ENCODE measurements around the gene BLMH. TPM values are rescaled to one million over a fixed set of nuclear protein-coding genes. Genes with fewer than 3 reads are reported as not detected.

BLMH gene, protein sequence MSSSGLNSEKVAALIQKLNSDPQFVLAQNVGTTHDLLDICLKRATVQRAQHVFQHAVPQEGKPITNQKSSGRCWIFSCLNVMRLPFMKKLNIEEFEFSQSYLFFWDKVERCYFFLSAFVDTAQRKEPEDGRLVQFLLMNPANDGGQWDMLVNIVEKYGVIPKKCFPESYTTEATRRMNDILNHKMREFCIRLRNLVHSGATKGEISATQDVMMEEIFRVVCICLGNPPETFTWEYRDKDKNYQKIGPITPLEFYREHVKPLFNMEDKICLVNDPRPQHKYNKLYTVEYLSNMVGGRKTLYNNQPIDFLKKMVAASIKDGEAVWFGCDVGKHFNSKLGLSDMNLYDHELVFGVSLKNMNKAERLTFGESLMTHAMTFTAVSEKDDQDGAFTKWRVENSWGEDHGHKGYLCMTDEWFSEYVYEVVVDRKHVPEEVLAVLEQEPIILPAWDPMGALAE
- total RNA-seq, result 13.8 TPM
- long read RNA-seq, transcript BLMH-201 (12 exons, 2,365 nt), result major isoform, 23 of 24 reads
- long read RNA-seq, partial matches to known transcripts, result 0 of 24 reads
- long read RNA-seq, other reads (novel, unspliced or antisense), result 0 of 24 reads

DNA sequence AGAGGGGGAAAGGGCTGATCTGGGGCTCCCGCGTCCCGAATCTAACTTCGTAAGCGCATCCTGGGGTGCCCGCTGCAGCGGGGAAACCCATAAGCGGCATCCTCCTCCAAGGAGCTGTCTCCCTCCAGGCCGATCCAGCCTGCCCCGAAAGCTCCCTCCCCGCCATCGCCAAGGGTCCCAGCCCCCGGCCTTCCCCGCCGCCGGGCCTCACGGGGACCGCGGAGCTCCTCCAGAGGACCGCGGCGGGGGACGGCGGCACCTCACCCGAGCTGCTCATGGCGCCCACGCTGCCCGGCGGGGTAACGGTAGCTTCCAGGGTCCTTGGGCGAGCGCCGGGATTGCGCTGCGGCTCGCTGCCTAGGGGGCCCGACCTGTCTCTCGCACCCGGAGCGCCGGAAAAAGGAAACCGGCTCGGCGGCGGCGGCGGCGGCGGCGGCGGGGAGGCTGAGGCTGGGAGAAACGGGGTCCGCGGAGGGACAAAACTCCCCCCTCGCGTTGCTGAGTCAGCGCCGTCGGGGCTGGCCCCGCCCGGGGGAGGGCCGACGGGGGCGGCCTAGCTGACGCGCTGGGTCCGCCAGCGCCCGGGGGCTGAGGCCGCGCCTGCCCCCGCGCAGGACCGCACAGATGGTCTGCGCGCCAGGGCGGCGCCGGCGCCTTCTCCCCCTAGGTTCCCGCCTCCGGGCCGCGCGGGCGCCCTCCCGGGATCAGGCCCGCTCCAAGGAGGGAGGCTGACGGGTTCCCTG, at the start of gene BLMH:
TSS of gene BLMH (minus strand) at position 402 of the 743 bp plus-strand sequence. CDS start at position 277, 125 bp downstream.
- ATAC-seq (peak; percentile 98), DNase-seq (ENCODE audit: missing footprints) (peak; percentile 88)
- intact Hi-C loops (cut with DNase I), result no loop called here

DNA sequence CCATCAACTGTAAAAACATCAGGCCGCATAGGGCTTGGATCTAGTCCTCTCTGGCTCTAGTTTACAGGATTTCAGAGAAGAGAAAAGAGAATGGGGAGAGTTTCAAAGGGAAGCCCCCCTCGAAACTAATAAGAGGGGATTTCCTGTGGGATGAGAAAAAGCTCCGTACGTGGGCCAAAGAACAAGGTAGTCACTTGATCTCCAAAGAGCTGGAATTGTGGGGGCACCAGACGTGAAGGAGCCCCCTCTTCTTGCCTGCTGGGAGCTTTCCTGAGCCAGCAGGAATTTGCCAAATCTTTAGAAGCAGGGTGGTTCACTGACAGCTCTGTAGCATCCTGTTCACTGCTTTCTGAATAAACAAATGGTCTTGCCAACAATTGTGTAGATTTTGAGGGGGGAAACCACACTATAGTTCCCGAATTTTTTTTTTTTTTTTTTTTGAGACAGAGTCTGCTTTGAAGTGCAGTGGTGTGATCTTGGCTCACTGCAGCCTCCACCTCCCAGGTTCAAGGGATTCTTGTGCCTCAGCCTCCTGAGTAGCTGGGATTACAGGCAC, 49.1 kb upstream of the BLMH start:
- ATAC-seq, result no peak
- intact Hi-C loops (cut with DNase I), result loop anchor here (10.0 kb wide), 1 partner anchor 134 kb away; the partner anchor contains the start of gene GOSR1
- DNase-seq (ENCODE audit: missing footprints), result no peak

DNA sequence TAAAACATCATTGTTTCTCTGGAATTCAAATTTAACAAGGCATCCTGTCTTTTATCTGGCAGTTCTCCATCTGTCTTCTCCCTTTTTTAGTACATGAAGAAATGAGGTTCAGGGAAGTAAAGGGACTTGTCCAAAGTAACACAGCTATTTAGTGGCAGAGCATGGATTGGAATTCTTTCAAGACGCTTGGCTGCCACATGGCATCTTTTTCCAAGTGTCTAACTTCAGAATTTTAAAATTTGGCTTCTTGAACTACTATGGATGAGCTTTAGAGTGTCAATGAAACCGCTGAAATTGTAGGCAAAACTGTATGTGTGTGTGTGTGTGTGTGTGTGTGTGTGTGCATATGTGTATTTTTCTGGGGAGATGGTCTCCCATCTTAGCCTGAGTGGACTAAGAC, 47.3 kb upstream of the BLMH start:
- ATAC-seq, result no peak
- intact Hi-C loops (cut with DNase I), result loop anchor here (5.0 kb wide), 1 partner anchor 237 kb away; no protein-coding TSS in a partner anchor

DNA sequence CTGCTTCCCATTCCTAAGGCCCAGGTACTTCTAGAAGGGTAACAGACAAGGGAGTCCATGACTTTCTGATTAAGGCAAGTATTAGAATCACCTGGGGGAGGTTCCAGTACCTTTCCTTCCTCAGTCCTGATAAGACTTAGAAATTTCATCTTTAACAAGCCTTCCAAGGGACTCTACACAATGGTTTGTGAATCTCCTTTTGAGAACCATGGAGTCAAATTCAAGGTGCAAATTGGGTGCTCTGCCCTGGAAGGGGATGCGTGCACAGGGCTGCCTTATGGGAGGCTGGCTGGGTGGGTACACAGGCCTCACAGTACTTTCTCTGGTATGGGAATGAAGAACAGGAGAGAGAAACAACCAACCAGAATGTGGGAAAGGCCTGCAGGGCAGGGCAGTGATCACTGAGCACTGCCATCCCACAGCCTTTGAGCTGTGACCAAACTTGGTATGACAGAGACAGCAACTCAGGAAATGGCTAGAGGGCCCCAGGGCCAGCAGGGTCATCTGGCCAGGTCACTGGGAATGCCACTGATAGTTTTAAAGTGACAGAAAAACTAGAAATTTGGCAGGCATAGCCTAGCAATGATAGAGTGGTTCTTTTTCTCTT, 45.8 kb upstream of the BLMH start:
- DNase-seq (ENCODE audit: missing footprints) (no peak), ATAC-seq (no peak)
- intact Hi-C loops (cut with DNase I), result loop anchor here (5.0 kb wide), 1 partner anchor 235 kb away; no protein-coding TSS in a partner anchor

More for the DNA sequence above, 47.3 kb upstream of the BLMH start:
- DNase-seq (ENCODE audit: missing footprints), result no peak

DNA sequence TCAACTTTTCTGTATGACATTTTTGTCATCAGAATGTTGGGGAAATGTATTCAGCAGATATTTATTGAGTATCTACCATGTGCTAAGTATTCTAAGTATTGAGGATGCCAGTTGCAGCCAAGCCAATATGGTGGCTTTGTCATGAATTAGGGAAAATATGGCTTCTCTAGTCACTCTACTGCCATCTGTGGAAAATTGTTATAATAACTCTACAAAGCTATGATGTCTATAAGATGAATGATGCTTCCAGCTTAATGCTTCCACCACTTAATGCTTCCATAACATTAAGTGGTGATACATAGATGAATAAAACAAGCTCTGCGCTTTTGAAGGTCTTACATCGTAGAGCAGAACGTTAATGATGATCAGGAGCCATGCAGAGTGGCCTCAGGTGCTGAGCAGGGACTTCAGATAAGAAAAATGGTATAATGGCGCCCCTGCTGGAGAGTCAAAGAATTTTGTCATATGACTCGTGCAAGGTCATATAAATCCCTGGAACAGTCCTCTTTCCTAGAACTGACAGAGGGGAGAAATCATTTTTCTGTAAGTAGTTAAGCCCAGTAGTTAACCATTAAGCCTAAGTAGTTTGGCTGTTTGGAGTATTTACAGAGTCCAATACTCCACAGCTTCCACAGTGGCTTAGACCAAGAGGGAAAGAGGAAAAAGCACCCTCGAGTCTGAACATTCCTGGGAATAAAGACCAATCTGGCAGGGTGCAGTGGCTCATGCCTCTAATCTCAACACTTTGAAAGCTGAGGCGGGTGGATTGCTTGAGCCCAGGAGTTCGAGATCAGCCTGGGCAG, 44.8 kb upstream of the BLMH start:
- ATAC-seq, result no peak
- no peak for DNase-seq (ENCODE audit: missing footprints)

DNA sequence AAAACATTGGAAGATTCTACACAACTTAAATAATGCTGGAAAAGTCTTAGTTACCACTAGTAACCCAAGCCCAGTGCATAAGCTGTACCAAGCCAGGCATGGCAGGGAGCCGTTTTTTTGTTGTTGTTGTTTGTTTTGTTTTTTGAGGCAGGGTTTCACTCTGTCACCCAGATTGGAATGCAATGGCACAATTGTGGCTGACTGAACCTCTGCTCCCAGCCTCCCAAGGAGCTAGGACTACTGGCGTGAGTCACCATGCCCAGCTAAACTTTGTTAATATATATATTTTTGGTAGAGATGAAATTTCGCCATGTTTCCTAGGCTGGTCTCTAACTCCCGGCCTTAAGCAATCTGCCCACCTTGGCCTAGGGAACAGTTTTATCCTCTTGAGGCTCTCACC, 42.7 kb upstream of the BLMH start:
- no peak for DNase-seq (ENCODE audit: missing footprints)
- intact Hi-C loops (cut with DNase I), result no loop called here
- no peak for ATAC-seq

More for the DNA sequence above, 44.8 kb upstream of the BLMH start:
- intact Hi-C loops (cut with DNase I), result loop anchor here (5.0 kb wide), 1 partner anchor 234 kb away; no protein-coding TSS in a partner anchor

DNA sequence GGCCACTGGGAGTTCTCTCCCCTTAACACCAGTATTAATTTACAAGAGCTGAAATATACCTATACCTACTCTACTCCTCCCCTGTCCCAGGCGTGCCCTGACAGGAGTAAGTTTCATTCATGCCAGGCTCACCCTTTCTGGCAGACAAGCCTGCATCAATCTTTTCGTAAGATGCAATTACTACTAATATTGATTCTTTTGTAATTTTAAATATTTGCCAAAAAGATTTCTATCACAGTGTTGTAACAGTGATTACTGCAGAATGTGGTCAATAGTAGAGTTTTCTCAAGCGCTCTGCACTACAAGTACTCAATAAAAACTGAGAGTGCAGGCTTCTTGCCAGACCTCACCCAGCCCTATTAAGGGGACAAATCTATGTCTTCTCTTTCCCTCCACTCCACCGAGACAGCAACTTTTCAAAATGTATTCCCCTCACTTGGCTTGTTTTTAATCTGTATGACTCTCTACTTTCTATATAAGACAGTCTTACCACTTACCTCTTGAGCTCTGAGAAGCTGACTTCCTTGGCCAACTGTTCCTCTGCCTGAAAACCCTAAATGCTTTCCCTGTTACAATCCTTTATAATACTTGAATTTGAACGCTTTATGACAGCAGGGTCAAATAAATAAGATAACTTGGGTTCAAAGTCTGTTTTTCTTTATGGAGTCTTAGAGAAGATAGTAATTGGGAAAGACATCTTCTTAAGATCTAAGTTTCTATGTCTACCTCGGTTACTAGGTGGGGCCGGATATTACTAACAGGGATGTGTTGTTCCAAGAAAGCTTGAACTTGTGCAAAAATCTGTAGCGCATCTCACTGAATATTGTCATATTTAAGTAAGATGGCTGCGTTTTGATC, 42.0 kb upstream of the BLMH start, which contains the start of gene TMIGD1:
TSS of gene TMIGD1 (minus strand) at position 555 of the 858 bp plus-strand sequence. CDS start 1,924 bp downstream, outside the sequence.
- DNase-seq (ENCODE audit: missing footprints) (no peak), ATAC-seq (no peak)
- intact Hi-C loops (cut with DNase I), result no loop called here

DNA sequence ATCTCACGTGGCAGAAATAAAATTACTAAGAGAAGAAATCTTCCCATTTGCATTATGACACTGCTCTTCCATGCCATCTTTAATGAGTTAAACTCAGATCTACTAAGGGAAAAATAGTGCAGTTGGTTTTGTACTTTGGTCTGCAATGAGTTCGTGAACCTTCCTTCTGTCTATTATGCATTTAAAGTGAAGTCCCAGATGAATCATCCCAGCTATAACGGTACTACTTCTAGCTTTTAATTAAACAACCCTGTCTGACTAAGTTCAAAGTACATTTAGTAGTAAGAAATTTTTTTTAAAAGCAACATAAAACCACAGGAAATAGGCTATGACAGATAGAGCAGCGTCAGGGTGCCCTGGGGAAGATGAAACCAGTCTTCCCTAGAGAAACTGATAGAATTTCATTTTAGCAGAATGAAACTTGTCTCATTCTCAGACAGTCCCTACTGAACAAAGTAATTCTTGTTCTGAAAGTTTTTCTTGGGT, 40.4 kb upstream of the BLMH start:
- DNase-seq (ENCODE audit: missing footprints) (no peak), ATAC-seq (no peak)
- intact Hi-C loops (cut with DNase I), result no loop called here

DNA sequence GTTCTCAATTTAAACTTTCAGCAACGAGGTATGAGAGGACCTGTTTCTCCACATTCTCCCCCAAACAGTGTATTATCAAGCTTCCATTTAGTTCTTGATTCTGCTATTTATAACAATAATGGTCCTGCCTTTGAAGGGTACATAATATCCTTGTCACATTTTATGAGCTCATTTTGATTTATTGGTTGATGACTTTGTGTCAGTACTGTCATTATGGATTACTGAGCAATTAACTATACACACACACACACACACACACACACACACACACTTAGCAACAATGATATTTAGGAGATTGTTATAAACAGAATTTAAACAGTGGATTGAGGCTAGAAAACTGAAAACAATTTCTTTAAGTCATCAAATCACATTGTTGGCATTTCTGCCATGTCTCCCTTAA, 35.1 kb upstream of the BLMH start:
- intact Hi-C loops (cut with DNase I), result no loop called here
- DNase-seq (ENCODE audit: missing footprints), result no peak
- no peak for ATAC-seq

DNA sequence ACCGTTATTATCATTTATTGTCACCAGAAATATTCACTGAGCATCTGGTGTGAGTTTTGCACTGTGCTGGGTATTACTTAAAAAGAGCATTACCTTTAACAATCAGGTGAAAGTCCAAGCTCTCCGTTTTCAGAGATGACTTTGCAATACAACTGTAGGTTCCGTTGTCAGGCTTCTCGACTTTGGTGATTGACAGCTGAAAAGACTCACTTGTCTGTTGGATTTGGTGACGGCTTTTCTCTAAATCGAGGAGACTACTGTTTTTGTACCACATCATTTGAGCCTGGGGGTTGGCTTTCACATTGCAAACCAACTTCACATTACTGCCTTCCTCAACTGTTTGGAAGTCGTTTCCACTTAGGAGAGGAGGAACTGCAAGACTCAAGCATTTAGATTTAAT, 33.0 kb upstream of the BLMH start:
- ATAC-seq (no peak), DNase-seq (ENCODE audit: missing footprints) (no peak)
- intact Hi-C loops (cut with DNase I), result no loop called here

DNA sequence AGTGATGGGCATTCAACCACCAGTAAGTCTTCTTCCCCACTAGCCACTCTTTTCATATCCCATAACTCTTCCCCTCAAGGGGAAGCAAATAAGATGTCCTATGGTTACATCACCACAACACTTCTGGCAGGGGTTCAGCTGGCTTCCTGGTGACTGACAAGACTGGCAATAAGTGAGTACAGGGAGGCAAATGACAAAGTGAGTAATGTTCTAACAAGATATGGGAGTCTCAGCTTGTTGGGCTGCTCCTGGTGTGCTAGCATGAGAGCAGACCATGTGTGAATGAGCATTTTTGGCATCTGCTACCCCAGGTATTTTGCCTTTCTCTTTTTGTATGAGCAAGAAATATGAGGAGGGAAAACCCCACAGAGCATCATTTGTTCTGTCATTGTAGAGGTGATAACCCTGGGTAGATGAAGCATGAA, 32.2 kb upstream of the BLMH start:
- intact Hi-C loops (cut with DNase I), result no loop called here
- DNase-seq (ENCODE audit: missing footprints) (no peak), ATAC-seq (no peak)

DNA sequence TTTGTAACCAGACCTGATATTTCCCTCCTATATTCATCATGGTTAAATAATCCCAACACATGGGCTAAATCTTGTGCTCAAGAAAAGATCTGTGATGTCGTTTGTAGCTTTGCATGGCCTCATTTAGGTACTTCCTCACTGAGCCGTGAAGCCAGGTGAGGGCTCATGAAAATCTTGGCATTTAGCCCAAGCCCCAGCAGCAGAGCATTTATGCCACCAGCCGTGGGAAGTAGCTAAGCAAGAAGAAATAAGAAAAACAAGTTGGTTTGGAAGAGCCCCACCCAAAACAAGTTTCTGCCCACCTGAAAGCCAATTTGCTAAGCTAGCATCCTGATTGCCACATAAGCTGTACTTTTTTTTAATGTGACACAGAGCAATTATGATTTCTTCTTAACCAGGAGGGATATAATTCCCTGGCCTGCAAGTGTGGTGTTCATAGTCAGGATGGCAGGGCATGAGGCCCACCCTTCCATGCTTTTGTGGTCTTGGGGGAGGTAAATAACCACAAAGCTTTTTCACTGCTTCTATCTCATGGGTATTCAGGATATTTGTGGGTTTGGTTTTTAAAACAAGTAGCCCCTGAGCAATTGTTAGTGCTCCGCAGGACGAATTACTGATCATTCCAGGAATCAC, 31.6 kb upstream of the BLMH start:
- DNase-seq (ENCODE audit: missing footprints), result no peak
- intact Hi-C loops (cut with DNase I), result no loop called here
- no peak for ATAC-seq

DNA sequence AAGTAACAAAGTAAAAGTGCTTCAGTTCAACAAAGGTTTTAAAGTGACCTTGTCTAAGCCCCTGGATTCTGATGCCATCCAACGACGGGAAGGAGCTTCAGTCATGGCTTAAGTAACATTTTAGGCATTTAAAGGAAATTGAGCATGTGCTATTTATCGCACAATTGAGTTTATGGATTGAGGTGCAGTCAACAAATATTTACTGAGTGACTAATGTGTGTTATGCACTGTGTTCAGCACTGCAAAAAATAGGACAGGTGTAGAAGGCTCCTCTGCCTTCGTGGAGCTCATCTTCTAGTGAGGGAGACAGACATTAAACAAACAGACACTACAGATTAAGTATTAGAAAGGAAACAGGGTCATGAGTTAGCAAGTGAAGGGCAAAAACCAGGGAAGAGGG, 29.6 kb upstream of the BLMH start:
- ATAC-seq (no peak), DNase-seq (ENCODE audit: missing footprints) (no peak)
- intact Hi-C loops (cut with DNase I), result no loop called here

DNA sequence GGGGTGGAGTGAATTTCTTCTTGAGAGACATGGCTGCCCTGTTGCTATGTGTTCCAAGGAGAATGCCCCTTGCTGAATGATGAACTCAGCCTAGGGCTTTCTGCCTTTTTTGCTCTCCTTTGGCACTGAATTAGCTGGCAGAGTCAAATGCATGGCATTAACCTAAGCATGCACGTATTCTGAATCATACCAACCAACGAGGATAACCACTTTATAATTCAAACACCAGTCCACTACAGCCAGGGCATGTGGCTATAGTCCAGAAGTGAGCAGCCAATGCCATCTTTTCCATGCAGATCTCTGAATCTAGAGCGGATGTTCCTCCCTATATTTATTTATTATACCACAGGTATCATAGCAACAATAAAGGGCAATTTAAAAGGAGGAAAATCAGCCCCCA, 26.4 kb upstream of the BLMH start:
- intact Hi-C loops (cut with DNase I), result no loop called here
- no peak for ATAC-seq

DNA sequence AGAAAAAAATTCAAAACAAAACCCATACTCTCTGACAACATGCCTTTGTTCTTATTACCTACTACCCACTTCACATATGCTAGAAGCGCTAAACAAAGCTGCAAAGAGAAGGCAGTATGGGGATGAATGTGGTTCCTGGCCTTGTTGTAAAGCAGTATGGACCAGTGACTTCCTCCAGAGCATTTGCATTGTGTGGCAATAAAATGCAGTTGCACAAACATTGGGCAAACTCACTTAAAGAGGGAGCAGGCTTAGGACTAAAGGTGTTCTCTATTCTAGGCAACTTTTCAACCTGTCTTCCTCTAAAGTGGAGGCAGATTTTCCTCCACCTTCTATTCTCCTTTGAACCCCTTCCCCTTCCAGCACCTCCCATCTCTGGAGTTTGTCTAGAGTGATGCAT, 25.0 kb upstream of the BLMH start:
- intact Hi-C loops (cut with DNase I), result no loop called here
- DNase-seq (ENCODE audit: missing footprints) (no peak), ATAC-seq (no peak)

More for the DNA sequence above, 26.4 kb upstream of the BLMH start:
- no peak for DNase-seq (ENCODE audit: missing footprints)

DNA sequence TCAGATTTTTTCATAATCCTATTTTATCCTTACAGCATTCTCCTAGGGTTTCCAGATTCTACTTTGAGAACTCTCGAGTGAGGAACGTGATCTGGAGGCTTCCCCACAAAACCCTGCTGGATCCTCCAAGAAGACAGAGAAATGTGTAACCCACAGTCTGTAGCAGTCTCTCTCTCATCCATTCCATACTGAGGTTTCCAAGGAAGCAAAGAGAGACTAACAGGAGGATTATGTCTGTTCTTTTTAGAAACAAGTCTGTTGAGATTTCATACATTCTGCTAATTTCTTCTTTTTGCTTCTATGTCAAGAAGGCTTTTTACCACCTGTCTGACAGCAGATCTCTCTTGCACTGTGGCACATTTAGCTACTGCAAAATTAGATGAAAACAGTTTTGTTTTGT, 23.4 kb upstream of the BLMH start:
- DNase-seq (ENCODE audit: missing footprints), result no peak
- intact Hi-C loops (cut with DNase I), result no loop called here
- no peak for ATAC-seq

Data from Right ventricle myocardium inferior (tissue), 1 donor.